Measurements from ENCODE around the gene PTPRS.

DNA sequence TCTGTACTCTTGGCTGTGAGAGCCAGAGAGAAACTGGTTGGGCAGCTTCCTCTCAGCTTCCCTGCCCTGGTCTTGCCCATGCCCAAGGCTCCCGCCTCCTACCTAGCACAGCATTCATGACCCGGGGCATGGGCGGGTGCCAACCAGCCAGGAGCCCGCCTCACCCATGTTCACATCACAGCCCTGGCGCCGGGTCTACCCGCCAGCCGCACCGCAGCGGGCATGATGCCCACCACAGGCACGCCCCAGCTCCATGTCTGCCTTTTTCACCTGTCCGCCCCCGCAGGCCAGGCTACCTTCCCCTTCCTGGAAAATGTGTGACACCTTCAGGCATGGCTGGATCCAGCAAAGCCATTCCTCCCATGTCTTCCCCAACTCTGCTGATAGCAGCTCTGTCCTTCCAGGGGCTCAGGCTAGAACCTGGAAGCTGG lies 42.1 kb downstream of the PTPRS start:
- TF ChIP-seq CTCF (IDR thresholded peaks at IDR 0.05): no peak
- TF ChIP-seq EP300 (IDR thresholded peaks at IDR 0.05): no peak
- no peak for TF ChIP-seq POLR2A (IDR thresholded peaks at IDR 0.05)
- TF ChIP-seq POLR2AphosphoS5 (IDR thresholded peaks at IDR 0.05): no peak

Measured in sigmoid colon (tissue), 4 donors.